Vein endothelial cell (primary cell): ENCODE data around the gene TVP23C. TPM values are rescaled to one million over a fixed set of nuclear protein-coding genes. Genes with fewer than 3 reads are reported as not detected.

ENCODE experiments used
- small RNA-seq: library from RNA; depleted of rRNA; stranded (forward); fragments of <200 nt; gene quantifications from one replicate; pipeline ENCODE3, GENCODE V24; 2012
- total RNA-seq: library from RNA; depleted of rRNA; stranded (reverse); fragments of >200 nt; gene quantifications from 2 replicates; pipeline ENCODE4 v1.2.3, GENCODE V29; 2012

TVP23C gene
- total RNA-seq, result 28.9 and 31.7 TPM in 2 replicates

DNA sequence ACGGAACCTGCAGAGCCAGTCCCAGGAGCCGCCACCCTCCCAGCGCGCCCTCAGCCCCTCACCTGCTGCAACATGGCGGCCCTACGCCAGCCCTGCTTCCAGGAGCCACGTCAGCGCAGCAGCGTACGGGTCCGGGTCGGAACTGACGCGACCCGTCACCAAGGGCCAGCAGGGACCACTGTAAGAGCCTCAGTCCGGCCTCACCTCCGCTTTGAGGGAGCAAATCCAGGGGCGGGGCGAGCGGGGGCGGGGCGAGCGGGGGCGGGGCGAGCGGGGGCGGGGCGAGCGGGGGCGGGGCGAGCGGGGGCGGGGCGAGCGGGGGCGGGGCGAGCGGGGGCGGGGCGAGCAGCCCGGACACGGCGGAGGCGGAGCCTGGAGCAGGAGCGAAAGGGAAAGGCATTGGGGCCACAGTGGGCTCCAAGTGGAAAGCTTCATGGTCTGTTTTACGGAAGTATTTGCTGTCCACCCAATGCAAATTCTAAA lies at the start of gene TVP23C:
TVP23C (minus strand) TSS at position 109 of the 483 bp plus-strand sequence; CDS start at position 74, 35 bp downstream.

DNA sequence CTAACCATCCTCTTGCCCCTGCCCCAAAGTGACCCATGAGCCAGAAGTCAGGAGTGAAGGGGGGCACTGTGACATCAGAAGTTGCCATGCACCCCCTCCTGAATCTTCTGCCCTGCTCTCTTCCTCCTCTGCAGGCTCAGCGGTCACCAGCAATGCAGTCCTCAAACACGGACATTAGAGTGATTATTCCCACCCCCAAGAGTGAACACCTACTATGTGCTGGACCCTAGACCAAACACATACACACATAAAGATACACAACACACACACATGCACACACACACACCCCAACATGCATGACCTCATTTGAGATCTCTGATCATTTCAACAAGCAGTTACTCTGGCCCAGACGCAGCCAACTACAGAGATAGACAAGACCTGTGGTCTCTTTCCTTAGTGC lies 95.7 kb downstream of the TVP23C start, which contains the start of gene CDRT4:
CDRT4 (minus strand) TSS at position 30 of the 400 bp plus-strand sequence. CDS start 27,383 bp downstream, outside the sequence.

Small RNAs within 50 kb of the gene (small RNA-seq; reads per million reads assigned to genes)
- not detected for gene AC005838.1
- gene RF00090, result not detected

Other genes with a start within 250 kb of the TVP23C start
- not detected in 2 replicates for gene TEKT3, start 221.9 kb downstream of the TVP23C start, total RNA-seq
- 4.6 and 4.8 TPM in 2 replicates for gene CDRT4, start 95.9 kb downstream of the TVP23C start, total RNA-seq
- 0.98 and 1.1 TPM in 2 replicates for gene FBXW10B, start 56.2 kb upstream of the TVP23C start, total RNA-seq
- gene TRIM16, start 120.8 kb upstream of the TVP23C start, total RNA-seq, result 58.1 and 72.1 TPM in 2 replicates
- 47.0 and 51.2 TPM in 2 replicates for gene ZNF286A, start 136.3 kb upstream of the TVP23C start, total RNA-seq
- not detected in 2 replicates for gene TBC1D26, start 168.8 kb upstream of the TVP23C start, total RNA-seq